Stimulated activated CD4-positive, alpha-beta T cell treated with anti-CD3 and anti-CD28 coated beads, TNF-alpha, amount 100 ng/mL, for 4 hours (primary cell): Measurements from ENCODE around the gene MRPS24.
"Not testable (repeated sequence)": the region's sequence is repeated elsewhere in the genome, so short reads cannot be mapped to it uniquely, and the experiment has no call there.

ENCODE experiments used
- DNase-seq, 3 experiments: peaks; one replicate each; pipeline ENCODE4 v3.0.0-alpha.2; 2020; ENCODE audit warnings: low read depth in 3 of 3

The MRPS24 gene

GRCh38 chr7:43869006-43869866, at the start of gene MRPS24:
Gene MRPS24 (minus strand): TSS chr7:43869517. CDS start chr7:43869495, 22 bp downstream.
- peak; percentile 90 to 92 (median 91) for DNase-seq

GRCh38 chr7:43915907-43916306, 46.6 kb upstream of the MRPS24 start:
- DNase-seq, result no peak

GRCh38 chr7:43914795-43915194, 45.5 kb upstream of the MRPS24 start:
- no peak for DNase-seq

- peak; percentile 13 to 44 (median 36) for DNase-seq
Observed at GRCh38 chr7:43906331-43907010, 37.2 kb upstream of the MRPS24 start, which contains the start of gene URGCP. Gene URGCP (minus strand): TSS chr7:43906596. CDS start chr7:43906575, 21 bp downstream.

GRCh38 chr7:43905956-43906330, 36.6 kb upstream of the MRPS24 start:
- DNase-seq, result peak in 2 of 3 experiments; percentile 1 to 22

GRCh38 chr7:43905209-43905946, 36.1 kb upstream of the MRPS24 start:
- no peak for DNase-seq

- no peak for DNase-seq
Observed at GRCh38 chr7:43904533-43905208, 35.4 kb upstream of the MRPS24 start.

- DNase-seq, result no peak
Observed at GRCh38 chr7:43902542-43903054, 33.3 kb upstream of the MRPS24 start.

- not testable (repeated sequence) for DNase-seq
Observed at GRCh38 chr7:43898571-43898970, 29.3 kb upstream of the MRPS24 start.

GRCh38 chr7:43895847-43896415, 26.6 kb upstream of the MRPS24 start:
- no peak for DNase-seq

- DNase-seq, result no peak
Observed at GRCh38 chr7:43891069-43891955, 22.0 kb upstream of the MRPS24 start.

GRCh38 chr7:43890468-43890867, 21.2 kb upstream of the MRPS24 start:
- no peak for DNase-seq

GRCh38 chr7:43888993-43889945, 20.0 kb upstream of the MRPS24 start:
- DNase-seq, result no peak

GRCh38 chr7:43884617-43885016, 15.3 kb upstream of the MRPS24 start:
- no peak for DNase-seq

- DNase-seq, result no peak
Observed at GRCh38 chr7:43884209-43884608, 14.9 kb upstream of the MRPS24 start.

- no peak for DNase-seq
Observed at GRCh38 chr7:43880596-43880995, 11.3 kb upstream of the MRPS24 start.

GRCh38 chr7:43879477-43879876, 10.2 kb upstream of the MRPS24 start:
- no peak for DNase-seq

GRCh38 chr7:43878867-43879266, 9.6 kb upstream of the MRPS24 start:
- no peak for DNase-seq
